HCT116 (cell line): Measurements from ENCODE around the gene GLA. TPM values are rescaled to one million over a fixed set of nuclear protein-coding genes. Genes with fewer than 3 reads are reported as not detected.

Experiments used
- ATAC-seq: fragments of 200-7000 bp; cut with Tn5 transposase; 2 replicates; pipeline ENCODE4 v1.9.1; 2020; ENCODE audit warnings: mild to moderate bottlenecking, moderate library complexity
- BruUV-seq: library from RNA; stranded (reverse); fragments of 400-500 nt; replicated peaks from 2 replicates; lab custom pipeline; 2021; lab: Mats Ljungman, UMichigan
- CTCF ChIA-PET: fragments of 300-600 bp; sonication (Branson Sonifier 250); formaldehyde crosslinking; loops from one replicate; lab custom pipeline; 2021; ENCODE audit warnings: antibody characterized with exemption; lab: Charles Lee
- POLR2A ChIA-PET: fragments of 300-600, 350-600 bp; sonication (Branson Sonifier 250); formaldehyde crosslinking; loops from one replicate; lab custom pipeline; 2021; ENCODE audit warnings: antibody characterized with exemption; lab: Charles Lee
- RAD21 ChIA-PET, 2 experiments: fragments of 300-600 bp; sonication (Branson Sonifier 250); formaldehyde crosslinking; loops; one replicate each; lab custom pipeline; 2023; ENCODE audit warnings: low total read pairs in 2 of 2; ENCODE audit not compliant: uncharacterized antibody in 2 of 2, unreplicated experiment in 2 of 2, low non-redundant PET in 1 of 2; lab: Charles Lee
- DNase-seq: peaks from one replicate; pipeline ENCODE4 v3.0.0-alpha.2; 2010; ENCODE audit warnings: low read depth, low spot score
- H2AFZ ChIP-seq: fragments of 200-600 bp; shearing (Covaris generic), sonication (generic); 2 replicates; pipeline ENCODE4 v1.6.1; 2017; ENCODE audit warnings: low read depth, mixed run types, mixed read lengths, antibody characterized with exemption, low read length; ENCODE audit not compliant: poor library complexity, severe bottlenecking
- H3K27ac ChIP-seq: 2 replicates; pipeline ENCODE4 v1.5.1; 2012; ENCODE audit warnings: low read depth, low read length
- H3K27me3 ChIP-seq: fragments of 200-600 bp; sonication (generic); 2 replicates; pipeline ENCODE4 v1.6.1; 2016; ENCODE audit warnings: mixed run types, low read length, mixed read lengths; ENCODE audit not compliant: insufficient read depth
- H3K36me3 ChIP-seq, 2 experiments: fragments of 200-500 bp in 1 of 2; fragments of 200-600 bp in 1 of 2; sonication (Bioruptor generic) in 1 of 2; sonication (generic) in 1 of 2; 2 replicates each; pipeline versions ENCODE4 v1.5.1 to v1.6.1; 2014 to 2016; ENCODE audit warnings: low read length in 2 of 2, inconsistent platforms in 1 of 2, mixed read lengths in 1 of 2, mixed run types in 1 of 2; ENCODE audit not compliant: insufficient read depth in 2 of 2, control insufficient read depth in 1 of 2
- H3K4me1 ChIP-seq, 2 experiments: fragments of 200-600 bp in 1 of 2; sonication (generic) in 1 of 2; 2 replicates each; pipeline versions ENCODE4 v1.5.1 to v1.6.1; 2012 to 2017; ENCODE audit warnings: low read length in 2 of 2, inconsistent platforms in 1 of 2, mild to moderate bottlenecking in 1 of 2, mixed read lengths in 1 of 2, mixed run types in 1 of 2, moderate library complexity in 1 of 2; ENCODE audit not compliant: insufficient read depth in 2 of 2, control insufficient read depth in 1 of 2
- H3K4me2 ChIP-seq: fragments of 200-600 bp; sonication (generic); 2 replicates; pipeline ENCODE4 v1.6.1; 2017; ENCODE audit warnings: mixed run types, low read length, mixed read lengths
- H3K4me3 ChIP-seq, 2 experiments: fragments of 200-600 bp in 1 of 2; sonication (generic) in 1 of 2; replicated peaks in 1 of 2; 2 replicates each; pipeline ENCODE4 v1.5.1; 2011 to 2016; ENCODE audit warnings: low read length in 2 of 2, control low read depth in 1 of 2, low read depth in 1 of 2, mild to moderate bottlenecking in 1 of 2, mixed read lengths in 1 of 2, mixed run types in 1 of 2
- H3K79me2 ChIP-seq: fragments of 200-600 bp; sonication (generic); 2 replicates; pipeline ENCODE4 v1.6.1; 2017; ENCODE audit warnings: mild to moderate bottlenecking, mixed run types, low read length, moderate library complexity, mixed read lengths; ENCODE audit not compliant: insufficient read depth
- H3K9ac ChIP-seq: fragments of 200-600 bp; sonication (generic); 2 replicates; pipeline ENCODE4 v1.6.1; 2016; ENCODE audit warnings: low read length, mixed read lengths
- H3K9me2 ChIP-seq: fragments of 200-600 bp; sonication (generic), shearing (Covaris generic); 2 replicates; pipeline ENCODE4 v1.6.1; 2017; ENCODE audit warnings: mixed run types, mild to moderate bottlenecking, moderate library complexity; ENCODE audit not compliant: insufficient read depth
- H3K9me3 ChIP-seq, 2 experiments: fragments of 200-500 bp in 1 of 2; fragments of 200-600 bp in 1 of 2; sonication (Bioruptor generic) in 1 of 2; sonication (generic) in 1 of 2; 2 replicates each; pipeline ENCODE4 v1.6.1; 2014 to 2017; ENCODE audit warnings: low read length in 2 of 2, mixed read lengths in 2 of 2, inconsistent platforms in 1 of 2, low read depth in 1 of 2, mild to moderate bottlenecking in 1 of 2, mixed run types in 1 of 2, moderate library complexity in 1 of 2; ENCODE audit not compliant: control insufficient read depth in 1 of 2, insufficient read depth in 1 of 2
- H4K20me1 ChIP-seq: fragments of 200-600 bp; sonication (generic), shearing (Covaris generic); 2 replicates; pipeline ENCODE4 v1.6.1; 2017; ENCODE audit warnings: mixed run types, mild to moderate bottlenecking, moderate library complexity; ENCODE audit not compliant: insufficient read depth
- ATF3 ChIP-seq: IDR thresholded peaks from 2 replicates; pipeline ENCODE4 v1.6.1; 2012
- CBX3 ChIP-seq: IDR thresholded peaks from 2 replicates; pipeline ENCODE4 v1.6.1; 2012; ENCODE audit warnings: low read depth
- CEBPB ChIP-seq: IDR thresholded peaks from 2 replicates; pipeline ENCODE4 v1.6.1; 2012; ENCODE audit warnings: low read depth
- CTCF ChIP-seq, 3 experiments: fragments of 200-600 bp in 1 of 3; sonication (generic) in 1 of 3; IDR thresholded peaks in 2 of 3; conservative IDR thresholded peaks in 1 of 3; 2 replicates each; pipeline ENCODE4 v1.5.1; 2012 to 2017; ENCODE audit warnings: low read depth in 2 of 3, low read length in 2 of 3, antibody characterized with exemption in 1 of 3, borderline replicate concordance in 1 of 3, control low read depth in 1 of 3, mild to moderate bottlenecking in 1 of 3, mixed read lengths in 1 of 3, mixed run types in 1 of 3, moderate library complexity in 1 of 3; ENCODE audit not compliant: insufficient read depth in 1 of 3
- EGR1 ChIP-seq: IDR thresholded peaks from 2 replicates; pipeline ENCODE4 v1.6.1; 2012; ENCODE audit warnings: low read depth
- ELF1 ChIP-seq: IDR thresholded peaks from 2 replicates; pipeline ENCODE4 v1.6.1; 2012; ENCODE audit warnings: low read depth, borderline replicate concordance
- EZH2 ChIP-seq: fragments of 200-600 bp; sonication (generic); IDR thresholded peaks from 2 replicates; pipeline ENCODE4 v1.6.1; 2017; ENCODE audit warnings: antibody characterized with exemption, mixed run types
- EZH2phosphoT487 ChIP-seq: fragments of 200-600 bp; IDR thresholded peaks from 2 replicates; pipeline ENCODE4 v1.6.1; 2018; ENCODE audit warnings: antibody characterized with exemption, borderline replicate concordance
- FOSL1 ChIP-seq: IDR thresholded peaks from 2 replicates; pipeline ENCODE4 v1.6.1; 2012; ENCODE audit warnings: low read depth
- JUND ChIP-seq: IDR thresholded peaks from 2 replicates; pipeline ENCODE4 v1.6.1; 2012
- POLR2A ChIP-seq: IDR thresholded peaks from 2 replicates; pipeline ENCODE4 v1.7.0; 2011; ENCODE audit warnings: borderline replicate concordance; ENCODE audit not compliant: insufficient read depth, insufficient read length; ENCODE audit errors: extremely low read depth
- POLR2AphosphoS5 ChIP-seq: IDR thresholded peaks from 2 replicates; pipeline ENCODE4 v1.6.1; 2011; ENCODE audit warnings: mild to moderate bottlenecking, low read depth, low read length, moderate library complexity
- RAD21 ChIP-seq: IDR thresholded peaks from 2 replicates; pipeline ENCODE4 v1.6.1; 2012; ENCODE audit warnings: low read depth, mild to moderate bottlenecking
- SIN3A ChIP-seq: IDR thresholded peaks from 2 replicates; pipeline ENCODE4 v1.6.1; 2012; ENCODE audit warnings: low read depth
- SP1 ChIP-seq: IDR thresholded peaks from 2 replicates; pipeline ENCODE4 v1.6.1; 2012; ENCODE audit warnings: low read depth
- TCF7L2 ChIP-seq: IDR thresholded peaks from 2 replicates; pipeline ENCODE4 v1.7.0; 2011; ENCODE audit warnings: borderline replicate concordance, inconsistent platforms; ENCODE audit not compliant: insufficient read depth, insufficient read length; ENCODE audit errors: extremely low read depth
- ZBTB33 ChIP-seq: IDR thresholded peaks from 2 replicates; pipeline ENCODE4 v1.6.1; 2011; ENCODE audit warnings: mild to moderate bottlenecking, low read length, moderate library complexity; ENCODE audit not compliant: insufficient replicate concordance; ENCODE audit errors: extremely low read depth
- ZFX ChIP-seq: fragments of 450-650 bp; IDR thresholded peaks from 2 replicates; pipeline ENCODE4 v1.6.1; 2017
- ZNF274 ChIP-seq: fragments of 200-500 bp; sonication (Bioruptor generic); IDR thresholded peaks from 2 replicates; pipeline ENCODE4 v1.6.1; 2014; ENCODE audit warnings: mild to moderate bottlenecking, low read depth, low read length, inconsistent platforms
- intact Hi-C: fragments of 100-400 bp; cut with micrococcal nuclease; formaldehyde crosslinking; loops from 2 replicates; pipeline ENCODE4 v1.10.0; 2022
- total RNA-seq: library from RNA; stranded (reverse); gene quantifications from one replicate; pipeline ENCODE4 v1.2.1, GENCODE V29; 2021; ENCODE audit not compliant: unreplicated experiment

Gene GLA
- total RNA-seq, 1 experiment from 2014 or later, result 40.8 TPM

- intact Hi-C loops, result no loop called here
- DNase-seq, result no peak
- Histone ChIP-seq H3K36me3 (no peaks in the 10 kb centered on the region), H3K4me1 (no peaks in the 10 kb centered on the region), H2AFZ (no peak overlapping the region), H3K4me3 (no peak overlapping the region), H3K79me2 (no peaks in the 10 kb centered on the region), H3K9ac (no peak overlapping the region), H3K9me3 (no peaks in the 10 kb centered on the region), H3K9me2 (no peaks in the 10 kb centered on the region), H3K4me2 (no peak overlapping the region), H4K20me1 (no peaks in the 10 kb centered on the region), H3K27ac (no peak overlapping the region), H3K27me3 (no peaks in the 10 kb centered on the region)
- ChIA-PET CTCF (no interaction called here), RAD21 (no interaction called here), POLR2A (no interaction called here)
- BruUV-seq, result no TSS peak
- no peak for TF ChIP-seq CTCF (IDR thresholded peaks at IDR 0.05 in 2 of 3, conservative IDR thresholded peaks at IDR 0.05 in 1 of 3; ENCODE audit: borderline replicate concordance in 1 of 3, insufficient read depth in 1 of 3, low read depth in 2 of 3, low read length in 2 of 3)
- TF ChIP-seq POLR2AphosphoS5, result no peak
- no peak for TF ChIP-seq ATF3
- TF ChIP-seq SP1, result no peak
- TF ChIP-seq CEBPB, result no peak
- no peak for TF ChIP-seq ELF1
- no peak for TF ChIP-seq CBX3
- TF ChIP-seq TCF7L2, result no peak
- TF ChIP-seq ZBTB33, result no peak
- no peak for TF ChIP-seq EZH2phosphoT487
- no peak for TF ChIP-seq ZFX
- no peak for TF ChIP-seq EGR1
- no peak for TF ChIP-seq EZH2
- TF ChIP-seq FOSL1, result no peak
- TF ChIP-seq JUND, result no peak
- TF ChIP-seq ZNF274, result no peak
- no peak for TF ChIP-seq RAD21
- TF ChIP-seq POLR2A, result no peak
- TF ChIP-seq SIN3A, result no peak
- TF ChIP-seq, all 23 proteins: peak for 0
- no peak for ATAC-seq
Measured at GRCh38 chrX:101430457-101431078, 22.8 kb upstream of the GLA start.
